ENCODE results near the gene LUC7L2. TPM values are rescaled to one million over a fixed set of nuclear protein-coding genes. Genes with fewer than 3 reads are reported as not detected.

The LUC7L2 gene
- total RNA-seq, 1 donor from 2014 or later: 87.8 TPM

DNA sequence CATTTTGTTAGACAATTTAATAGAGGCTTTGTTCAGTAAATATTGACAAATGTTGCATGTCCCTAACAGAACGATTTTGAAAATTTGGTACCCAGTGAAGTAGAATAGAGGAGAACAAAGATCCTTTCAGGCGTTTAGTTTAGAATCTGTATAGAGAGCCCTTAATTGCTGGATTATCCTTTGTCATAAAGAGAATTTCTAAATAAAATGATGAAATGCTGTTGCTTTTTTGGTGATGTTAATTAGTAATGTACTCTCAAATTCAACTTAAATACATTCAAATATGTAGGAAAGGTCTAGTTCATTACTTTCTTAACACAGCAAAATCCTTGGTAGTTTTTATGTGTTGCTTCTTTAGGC is 1.2 kb downstream of the LUC7L2 start:
- Histone ChIP-seq H3K9me3 (ENCODE audit: insufficient read depth, low read depth, low read length) (no peaks in the 10 kb centered on the region), H3K27ac (ENCODE audit: low read depth, low read length) (peak overlapping the region; percentile 99), H3K36me3 (ENCODE audit: insufficient read depth, low read length) (peaks cover 8% of the 10 kb centered on the region), H3K27me3 (ENCODE audit: insufficient read depth, low read length) (no peaks in the 10 kb centered on the region), H3K4me3 (ENCODE audit: insufficient read depth, low read depth, low read length) (peak overlapping the region; percentile 84), H3K4me1 (ENCODE audit: insufficient read depth, low read length) (peaks cover 4% of the 10 kb centered on the region), H4K20me1 (ENCODE audit: insufficient read depth, low read length) (peaks cover 48% of the 10 kb centered on the region), H2AFZ (ENCODE audit: low read depth, low read length) (peak overlapping the region; percentile 33), H3K9ac (ENCODE audit: low read length) (peak overlapping the region; percentile 93), H3K79me2 (ENCODE audit: insufficient read depth, low read length) (peaks cover 62% of the 10 kb centered on the region), H3K4me2 (ENCODE audit: low read length) (peak overlapping the region; percentile 88)
- DNase-seq (ENCODE audit: low read depth): no peak
- peak overlapping the region; percentile 97 for H3K27ac Mint-ChIP-seq (ENCODE audit: unreplicated experiment)
- no peak for FAIRE-seq
- TF ChIP-seq EZH2 (IDR thresholded peaks at IDR 0.05; ENCODE audit: insufficient read depth, low read length): no peak
- TF ChIP-seq CTCF (IDR thresholded peaks at IDR 0.05; ENCODE audit: insufficient read depth, low read depth, low read length): no peak
- H3K27me3 Mint-ChIP-seq (ENCODE audit: low read depth, unreplicated experiment): no peaks in the 10 kb centered on the region
- no peaks in the 10 kb centered on the region for H3K36me3 Mint-ChIP-seq (ENCODE audit: low read depth, unreplicated experiment)
- H3K4me3 Mint-ChIP-seq (ENCODE audit: unreplicated experiment): peak overlapping the region; percentile 95
- H3K9me3 Mint-ChIP-seq (ENCODE audit: unreplicated experiment): no peaks in the 10 kb centered on the region
- peaks cover 15% of the 10 kb centered on the region for H3K4me1 Mint-ChIP-seq (ENCODE audit: low read depth, unreplicated experiment)

DNA sequence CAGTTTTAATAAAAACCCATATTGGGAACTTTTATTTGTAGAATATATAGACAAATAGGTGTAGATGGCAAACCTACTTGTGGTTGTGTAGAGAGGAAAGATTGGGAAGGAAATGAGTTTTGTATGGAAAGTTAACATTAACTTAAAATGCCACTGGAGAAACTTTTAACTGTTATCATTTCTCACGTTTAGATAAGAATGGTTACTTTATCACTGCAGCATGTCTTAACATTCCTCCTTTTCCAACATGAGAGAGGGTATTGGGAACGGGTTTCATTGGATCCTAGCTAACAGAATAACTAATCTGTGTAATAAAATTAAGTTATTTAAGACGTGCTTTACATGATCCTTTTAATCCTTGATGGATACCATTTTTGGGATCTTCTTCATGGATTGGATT is 1.8 kb downstream of the LUC7L2 start:
- Mint-ChIP-seq H3K4me1 (ENCODE audit: low read depth, unreplicated experiment) (peaks cover 18% of the 10 kb centered on the region), H3K4me3 (ENCODE audit: unreplicated experiment) (peak overlapping the region; percentile 95), H3K36me3 (ENCODE audit: low read depth, unreplicated experiment) (no peaks in the 10 kb centered on the region), H3K27me3 (ENCODE audit: low read depth, unreplicated experiment) (no peaks in the 10 kb centered on the region), H3K27ac (ENCODE audit: unreplicated experiment) (peak overlapping the region; percentile 97), H3K9me3 (ENCODE audit: unreplicated experiment) (no peaks in the 10 kb centered on the region)
- Histone ChIP-seq H4K20me1 (ENCODE audit: insufficient read depth, low read length) (peaks cover 54% of the 10 kb centered on the region), H3K4me2 (ENCODE audit: low read length) (peak overlapping the region; percentile 88), H3K79me2 (ENCODE audit: insufficient read depth, low read length) (peaks cover 67% of the 10 kb centered on the region), H3K4me3 (ENCODE audit: insufficient read depth, low read depth, low read length) (peak overlapping the region; percentile 84), H3K27me3 (ENCODE audit: insufficient read depth, low read length) (no peaks in the 10 kb centered on the region), H3K27ac (ENCODE audit: low read depth, low read length) (no peak overlapping the region), H3K4me1 (ENCODE audit: insufficient read depth, low read length) (peaks cover 4% of the 10 kb centered on the region), H3K9ac (ENCODE audit: low read length) (peak overlapping the region; percentile 93), H3K36me3 (ENCODE audit: insufficient read depth, low read length) (peaks cover 13% of the 10 kb centered on the region), H3K9me3 (ENCODE audit: insufficient read depth, low read depth, low read length) (no peaks in the 10 kb centered on the region), H2AFZ (ENCODE audit: low read depth, low read length) (no peak overlapping the region)
- TF ChIP-seq CTCF (IDR thresholded peaks at IDR 0.05; ENCODE audit: insufficient read depth, low read depth, low read length) (no peak), EZH2 (IDR thresholded peaks at IDR 0.05; ENCODE audit: insufficient read depth, low read length) (no peak)
- FAIRE-seq: no peak
- no peak for DNase-seq (ENCODE audit: low read depth)

DNA sequence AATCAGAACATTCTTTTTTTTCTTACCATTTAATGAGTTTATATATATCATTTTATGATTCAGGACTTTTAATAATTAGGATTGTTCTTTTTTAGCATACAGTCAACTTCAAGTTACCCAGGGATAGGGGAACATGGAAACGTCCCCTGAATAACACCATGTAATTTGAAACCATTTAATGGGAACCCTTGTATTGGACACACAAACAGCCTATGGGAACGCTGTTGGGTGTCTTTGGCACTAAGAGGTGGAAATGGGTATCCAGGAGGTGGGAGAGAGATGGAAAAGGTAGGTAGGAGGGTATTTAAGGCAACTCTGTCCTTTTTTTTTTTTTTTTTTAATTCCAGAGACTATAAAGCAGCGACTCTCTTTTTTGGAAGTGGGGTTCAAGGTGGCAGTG is 2.6 kb downstream of the LUC7L2 start:
- H3K4me3 ChIP-seq (ENCODE audit: insufficient read depth, low read depth, low read length): no peak overlapping the region
- no peak for FAIRE-seq

More for the DNA sequence above, 2.6 kb downstream of the LUC7L2 start:
- peak overlapping the region; percentile 58 for H3K4me2 ChIP-seq (ENCODE audit: low read length)
- no peak overlapping the region for H3K27ac ChIP-seq (ENCODE audit: low read depth, low read length)
- Mint-ChIP-seq H3K9me3 (ENCODE audit: unreplicated experiment) (no peaks in the 10 kb centered on the region), H3K27ac (ENCODE audit: unreplicated experiment) (no peak overlapping the region), H3K4me3 (ENCODE audit: unreplicated experiment) (peak overlapping the region; percentile 95), H3K4me1 (ENCODE audit: low read depth, unreplicated experiment) (peaks cover 19% of the 10 kb centered on the region), H3K27me3 (ENCODE audit: low read depth, unreplicated experiment) (no peaks in the 10 kb centered on the region), H3K36me3 (ENCODE audit: low read depth, unreplicated experiment) (peaks cover under 1% of the 10 kb centered on the region)
- H3K27me3 ChIP-seq (ENCODE audit: insufficient read depth, low read length): no peaks in the 10 kb centered on the region
- peaks cover 75% of the 10 kb centered on the region for H3K79me2 ChIP-seq (ENCODE audit: insufficient read depth, low read length)
- TF ChIP-seq EZH2 (IDR thresholded peaks at IDR 0.05; ENCODE audit: insufficient read depth, low read length): no peak
- no peak for TF ChIP-seq CTCF (IDR thresholded peaks at IDR 0.05; ENCODE audit: insufficient read depth, low read depth, low read length)
- peaks cover 16% of the 10 kb centered on the region for H3K36me3 ChIP-seq (ENCODE audit: insufficient read depth, low read length)
- no peak overlapping the region for H3K9ac ChIP-seq (ENCODE audit: low read length)
- H3K9me3 ChIP-seq (ENCODE audit: insufficient read depth, low read depth, low read length): no peaks in the 10 kb centered on the region
- peaks cover 4% of the 10 kb centered on the region for H3K4me1 ChIP-seq (ENCODE audit: insufficient read depth, low read length)
- peaks cover 61% of the 10 kb centered on the region for H4K20me1 ChIP-seq (ENCODE audit: insufficient read depth, low read length)
- peak; percentile 10 for DNase-seq (ENCODE audit: low read depth)
- H2AFZ ChIP-seq (ENCODE audit: low read depth, low read length): no peak overlapping the region
